ENCODE results near the gene TMEM108. TPM values are rescaled to one million over a fixed set of nuclear protein-coding genes. Genes with fewer than 3 reads are reported as not detected.
A peak's percentile ranks its signal among the peaks of the same experiment; 100 is the strongest.

Gene TMEM108
- total and polyA plus RNA-seq, 2 donors (not counting 1 experiment from before 2014, with no cell fraction given), result 0.10 to 0.17 TPM

- H3K79me2 ChIP-seq (ENCODE audit: control insufficient read depth, insufficient read depth, low read length), result no peaks in the 10 kb centered on the region
- no peak overlapping the region for H3K9ac ChIP-seq (ENCODE audit: insufficient read depth, low read length)
- no peak overlapping the region for H2AFZ ChIP-seq (ENCODE audit: low read length)
- H3K27me3 ChIP-seq (ENCODE audit: control insufficient read depth, insufficient read depth, low read length), result no peaks in the 10 kb centered on the region
- no peak overlapping the region for H3K4me2 ChIP-seq (ENCODE audit: extremely low read depth, insufficient read depth, low read length)
- no peaks in the 10 kb centered on the region for H3K9me3 ChIP-seq (ENCODE audit: control insufficient read depth, insufficient read depth, low read depth, low read length)
- no peaks in the 10 kb centered on the region for H4K20me1 ChIP-seq (ENCODE audit: control insufficient read depth, extremely low read depth, insufficient read depth, low read length)
- no peak overlapping the region for H3K4me3 ChIP-seq (replicated peaks in 1 of 4; ENCODE audit: control extremely low read depth in 1 of 4, insufficient read depth in 1 of 4, low read depth in 3 of 4, low read length in 4 of 4)
- TF ChIP-seq EZH2 (IDR thresholded peaks at IDR 0.05; ENCODE audit: low read length, missing control alignments), result no peak
- no peaks in the 10 kb centered on the region for H3K4me1 ChIP-seq (ENCODE audit: control insufficient read depth, extremely low read depth, insufficient read depth, low read length)
- no peak for DNase-seq (ENCODE audit: low read depth in 2 of 2)
- no peak overlapping the region for H3K27ac ChIP-seq (ENCODE audit: insufficient read depth, low read length)
- no peaks in the 10 kb centered on the region for H3K36me3 ChIP-seq (ENCODE audit: control insufficient read depth, insufficient read depth, low read length)
Observed at GRCh38 chr3:133289322-133289721, 251.1 kb downstream of the TMEM108 start.

GRCh38 chr3:133292296-133292695 lies 254.1 kb downstream of the TMEM108 start:
- Histone ChIP-seq H3K36me3 (ENCODE audit: control insufficient read depth, insufficient read depth, low read length) (no peaks in the 10 kb centered on the region), H2AFZ (ENCODE audit: low read length) (no peak overlapping the region), H3K4me2 (ENCODE audit: extremely low read depth, insufficient read depth, low read length) (no peak overlapping the region), H4K20me1 (ENCODE audit: control insufficient read depth, extremely low read depth, insufficient read depth, low read length) (no peaks in the 10 kb centered on the region), H3K27me3 (ENCODE audit: control insufficient read depth, insufficient read depth, low read length) (no peaks in the 10 kb centered on the region), H3K9me3 (ENCODE audit: control insufficient read depth, insufficient read depth, low read depth, low read length) (no peaks in the 10 kb centered on the region), H3K4me1 (ENCODE audit: control insufficient read depth, extremely low read depth, insufficient read depth, low read length) (no peaks in the 10 kb centered on the region), H3K9ac (ENCODE audit: insufficient read depth, low read length) (no peak overlapping the region), H3K4me3 (replicated peaks in 1 of 4; ENCODE audit: control extremely low read depth in 1 of 4, insufficient read depth in 1 of 4, low read depth in 3 of 4, low read length in 4 of 4) (no peak overlapping the region), H3K27ac (ENCODE audit: insufficient read depth, low read length) (no peak overlapping the region), H3K79me2 (ENCODE audit: control insufficient read depth, insufficient read depth, low read length) (no peaks in the 10 kb centered on the region)
- DNase-seq (ENCODE audit: low read depth in 2 of 2), result no peak
- TF ChIP-seq EZH2 (IDR thresholded peaks at IDR 0.05; ENCODE audit: low read length, missing control alignments) (no peak), CTCF (conservative IDR thresholded peaks at IDR 0.05 in 1 of 2, IDR thresholded peaks at IDR 0.05 in 1 of 2; ENCODE audit: low read depth in 1 of 2, low read length in 2 of 2) (no peak)

- Histone ChIP-seq H4K20me1 (ENCODE audit: control insufficient read depth, extremely low read depth, insufficient read depth, low read length) (no peaks in the 10 kb centered on the region), H3K4me1 (ENCODE audit: control insufficient read depth, extremely low read depth, insufficient read depth, low read length) (no peaks in the 10 kb centered on the region), H3K9ac (ENCODE audit: insufficient read depth, low read length) (no peak overlapping the region), H3K36me3 (ENCODE audit: control insufficient read depth, insufficient read depth, low read length) (no peaks in the 10 kb centered on the region), H3K27ac (ENCODE audit: insufficient read depth, low read length) (no peak overlapping the region), H3K9me3 (ENCODE audit: control insufficient read depth, insufficient read depth, low read depth, low read length) (no peaks in the 10 kb centered on the region), H3K4me3 (replicated peaks in 1 of 4; ENCODE audit: control extremely low read depth in 1 of 4, insufficient read depth in 1 of 4, low read depth in 3 of 4, low read length in 4 of 4) (no peak overlapping the region), H3K4me2 (ENCODE audit: extremely low read depth, insufficient read depth, low read length) (no peak overlapping the region), H3K79me2 (ENCODE audit: control insufficient read depth, insufficient read depth, low read length) (no peaks in the 10 kb centered on the region), H3K27me3 (ENCODE audit: control insufficient read depth, insufficient read depth, low read length) (no peaks in the 10 kb centered on the region), H2AFZ (ENCODE audit: low read length) (no peak overlapping the region)
- TF ChIP-seq EZH2 (IDR thresholded peaks at IDR 0.05; ENCODE audit: low read length, missing control alignments) (no peak), CTCF (conservative IDR thresholded peaks at IDR 0.05 in 1 of 2, IDR thresholded peaks at IDR 0.05 in 1 of 2; ENCODE audit: low read depth in 1 of 2, low read length in 2 of 2) (no peak)
- DNase-seq (ENCODE audit: low read depth in 2 of 2), result peak in 1 of 2 donors; percentile 43
Observed at GRCh38 chr3:133293397-133294110, 255.4 kb downstream of the TMEM108 start.
